Measurements from ENCODE around the gene DYSF. TPM values are rescaled to one million over a fixed set of nuclear protein-coding genes. Genes with fewer than 3 reads are reported as not detected.

Gene DYSF
- total RNA-seq, 4 donors from 2014 or later, result 17.4 to 40.7 (median 18.5) TPM

GRCh38 chr2:71666094-71666474, 212.7 kb downstream of the DYSF start:
- Histone ChIP-seq H3K4me1 (peaks cover 0 to 3% (median 0%) of the 10 kb centered on the region in 4 donors), H3K36me3 (peaks cover 4 to 81% (median 72%) of the 10 kb centered on the region in 4 donors), H3K27me3 (no peaks in the 10 kb centered on the region), H3K4me3 (no peak overlapping the region), H3K27ac (replicated peaks in 1 of 4) (no peak overlapping the region), H3K9me3 (no peaks in the 10 kb centered on the region)
- TF ChIP-seq CTCF (IDR thresholded peaks at IDR 0.05), result no peak
- no peak for DNase-seq (ENCODE audit: extremely low spot score)
- intact Hi-C loops (cut with DNase I), result no loop called here
- WGBS, result 92% methylated on average over 5 of the region's 5 CpGs

GRCh38 chr2:71667256-71668182, 214.2 kb downstream of the DYSF start:
- DNase-seq (ENCODE audit: extremely low spot score), result no peak
- Histone ChIP-seq H3K27ac (replicated peaks in 1 of 4) (no peak overlapping the region), H3K4me3 (no peak overlapping the region), H3K27me3 (no peaks in the 10 kb centered on the region), H3K4me1 (peaks cover 0 to 3% (median 0%) of the 10 kb centered on the region in 4 donors), H3K36me3 (peaks cover 4 to 96% (median 70%) of the 10 kb centered on the region in 4 donors), H3K9me3 (no peaks in the 10 kb centered on the region)
- intact Hi-C loops (cut with DNase I), result no loop called here
- TF ChIP-seq POLR2A (IDR thresholded peaks at IDR 0.05; ENCODE audit: low read depth) (no peak), POLR2AphosphoS5 (IDR thresholded peaks at IDR 0.05) (no peak), CTCF (IDR thresholded peaks at IDR 0.05) (no peak), EP300 (IDR thresholded peaks at IDR 0.05) (no peak)
- whole genome bisulfite sequencing, result 92% methylated on average over 15 of the region's 15 CpGs

- Histone ChIP-seq H3K9me3 (no peaks in the 10 kb centered on the region), H3K27me3 (no peaks in the 10 kb centered on the region), H3K27ac (replicated peaks in 1 of 4) (no peak overlapping the region), H3K4me1 (peaks cover 0 to 3% (median 0%) of the 10 kb centered on the region in 4 donors), H3K36me3 (peaks cover 4 to 90% (median 69%) of the 10 kb centered on the region in 4 donors), H3K4me3 (no peak overlapping the region)
- no peak for DNase-seq (ENCODE audit: extremely low spot score)
- TF ChIP-seq CTCF (IDR thresholded peaks at IDR 0.05) (no peak), POLR2AphosphoS5 (IDR thresholded peaks at IDR 0.05) (no peak), EP300 (IDR thresholded peaks at IDR 0.05) (no peak), POLR2A (IDR thresholded peaks at IDR 0.05; ENCODE audit: low read depth) (no peak)
- 87% methylated on average over 11 of the region's 17 CpGs for WGBS
- intact Hi-C loops (cut with DNase I), result no loop called here
These were observed 215.1 kb downstream of the DYSF start for GRCh38 chr2:71668326-71669057.

- WGBS, result 88% methylated on average over 8 of the region's 9 CpGs
- intact Hi-C loops (cut with DNase I), result no loop called here
- no peak for DNase-seq (ENCODE audit: extremely low spot score)
- no peaks in the 10 kb centered on the region for H3K27me3 ChIP-seq
- peaks cover 4 to 88% (median 68%) of the 10 kb centered on the region in 4 donors for H3K36me3 ChIP-seq
- H3K4me3 ChIP-seq, result no peak overlapping the region
- no peaks in the 10 kb centered on the region for H3K9me3 ChIP-seq
- peaks cover 0 to 3% (median 0%) of the 10 kb centered on the region in 4 donors for H3K4me1 ChIP-seq
- no peak overlapping the region for H3K27ac ChIP-seq (replicated peaks in 1 of 4)
- no peak for TF ChIP-seq EP300 (IDR thresholded peaks at IDR 0.05)
- TF ChIP-seq POLR2A (IDR thresholded peaks at IDR 0.05; ENCODE audit: low read depth), result no peak
- no peak for TF ChIP-seq CTCF (IDR thresholded peaks at IDR 0.05)
- TF ChIP-seq POLR2AphosphoS5 (IDR thresholded peaks at IDR 0.05), result no peak
These were observed 215.7 kb downstream of the DYSF start for GRCh38 chr2:71669058-71669456.
